ENCODE data around the gene KCNH2. TPM values are rescaled to one million over a fixed set of nuclear protein-coding genes. Genes with fewer than 3 reads are reported as not detected.
A peak's percentile ranks its signal among the peaks of the same experiment; 100 is the strongest.
"Not testable (repeated sequence)": the region's sequence is repeated elsewhere in the genome, so short reads cannot be mapped to it uniquely, and the experiment has no call there.

The KCNH2 gene, protein sequence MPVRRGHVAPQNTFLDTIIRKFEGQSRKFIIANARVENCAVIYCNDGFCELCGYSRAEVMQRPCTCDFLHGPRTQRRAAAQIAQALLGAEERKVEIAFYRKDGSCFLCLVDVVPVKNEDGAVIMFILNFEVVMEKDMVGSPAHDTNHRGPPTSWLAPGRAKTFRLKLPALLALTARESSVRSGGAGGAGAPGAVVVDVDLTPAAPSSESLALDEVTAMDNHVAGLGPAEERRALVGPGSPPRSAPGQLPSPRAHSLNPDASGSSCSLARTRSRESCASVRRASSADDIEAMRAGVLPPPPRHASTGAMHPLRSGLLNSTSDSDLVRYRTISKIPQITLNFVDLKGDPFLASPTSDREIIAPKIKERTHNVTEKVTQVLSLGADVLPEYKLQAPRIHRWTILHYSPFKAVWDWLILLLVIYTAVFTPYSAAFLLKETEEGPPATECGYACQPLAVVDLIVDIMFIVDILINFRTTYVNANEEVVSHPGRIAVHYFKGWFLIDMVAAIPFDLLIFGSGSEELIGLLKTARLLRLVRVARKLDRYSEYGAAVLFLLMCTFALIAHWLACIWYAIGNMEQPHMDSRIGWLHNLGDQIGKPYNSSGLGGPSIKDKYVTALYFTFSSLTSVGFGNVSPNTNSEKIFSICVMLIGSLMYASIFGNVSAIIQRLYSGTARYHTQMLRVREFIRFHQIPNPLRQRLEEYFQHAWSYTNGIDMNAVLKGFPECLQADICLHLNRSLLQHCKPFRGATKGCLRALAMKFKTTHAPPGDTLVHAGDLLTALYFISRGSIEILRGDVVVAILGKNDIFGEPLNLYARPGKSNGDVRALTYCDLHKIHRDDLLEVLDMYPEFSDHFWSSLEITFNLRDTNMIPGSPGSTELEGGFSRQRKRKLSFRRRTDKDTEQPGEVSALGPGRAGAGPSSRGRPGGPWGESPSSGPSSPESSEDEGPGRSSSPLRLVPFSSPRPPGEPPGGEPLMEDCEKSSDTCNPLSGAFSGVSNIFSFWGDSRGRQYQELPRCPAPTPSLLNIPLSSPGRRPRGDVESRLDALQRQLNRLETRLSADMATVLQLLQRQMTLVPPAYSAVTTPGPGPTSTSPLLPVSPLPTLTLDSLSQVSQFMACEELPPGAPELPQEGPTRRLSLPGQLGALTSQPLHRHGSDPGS
- total RNA-seq (1 to 10 TPM; 1.7 to 2.0 TPM), polyA plus RNA-seq (under 1 TPM; 0.43 to 0.82 TPM)
- long read RNA-seq, donor 1 = 0 reads
- long read RNA-seq, donor 2, partial matches to known transcripts = 0 of 1 reads
- long read RNA-seq, donor 2, other reads (novel, unspliced or antisense) = 0 of 1 reads
- long read RNA-seq, donor 3 = 0 reads
- long read RNA-seq, donor 4 = 0 reads
- long read RNA-seq, donor 5 = 0 reads

DNA sequence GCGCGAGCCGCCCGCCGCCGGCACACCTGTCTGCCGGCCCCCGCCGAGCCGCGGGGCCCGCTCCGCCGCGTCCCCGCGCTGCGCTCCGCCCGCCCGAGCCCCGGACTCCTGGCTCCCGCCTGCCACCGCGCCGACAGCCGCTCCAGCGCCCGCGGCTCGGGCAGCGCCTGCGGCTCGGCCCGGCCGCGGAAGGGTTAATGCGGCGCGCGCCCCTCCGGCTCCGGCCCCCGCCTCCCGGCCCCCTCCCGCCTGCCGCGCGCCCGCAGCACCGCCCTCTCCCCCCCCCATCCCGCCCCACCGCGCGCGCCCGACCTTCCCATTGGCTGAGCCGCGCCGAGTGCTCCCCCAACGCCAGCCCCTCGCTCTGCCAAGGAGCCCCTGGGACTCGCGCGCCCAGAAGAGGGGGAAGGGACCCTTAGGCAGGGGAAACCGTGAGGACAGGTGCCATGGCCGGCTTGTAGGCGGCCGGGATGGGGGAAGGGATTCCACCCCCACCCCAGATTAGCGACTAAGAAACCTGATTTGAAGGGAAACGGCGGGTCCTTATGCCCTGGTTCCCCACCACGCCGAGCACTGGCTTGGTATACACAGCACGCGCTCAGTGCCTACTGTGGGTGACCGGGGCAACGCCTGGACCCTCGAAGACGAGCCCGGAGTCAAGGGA is at the start of gene KCNH2:
Gene KCNH2, minus strand, starts transcription at position 196 of the 664 bp plus-strand sequence. CDS start 408 bp downstream, outside the sequence.
- 0 to 1% methylated on average over 37 to 81 of the region's 81 CpGs for WGBS, 2 donors
- peak within 1 kb of the TSS in 1 of 2 donors; percentile 93 for H3K27ac ChIP-seq (ENCODE audit: low read depth in 1 of 2, low read length in 1 of 2)
- no peak within 1 kb of the TSS for H3K4me3 ChIP-seq
- H3K9me3 ChIP-seq (ENCODE audit: control insufficient read depth in 4 of 4, insufficient read depth in 3 of 4, low read length in 3 of 4) = peaks cover 0 to 3% (median 0%) of the 10 kb centered on the region in 4 donors
- no peak within 1 kb of the TSS for H3K9ac ChIP-seq (ENCODE audit: insufficient read depth in 1 of 2, low read length in 2 of 2)
- H3K4me1 ChIP-seq (ENCODE audit: control insufficient read depth in 5 of 5, insufficient read depth in 5 of 5, low read length in 5 of 5) = peaks cover 0 to 61% (median 26%) of the 10 kb centered on the region in 5 donors
- TF ChIP-seq, protein P1, sequence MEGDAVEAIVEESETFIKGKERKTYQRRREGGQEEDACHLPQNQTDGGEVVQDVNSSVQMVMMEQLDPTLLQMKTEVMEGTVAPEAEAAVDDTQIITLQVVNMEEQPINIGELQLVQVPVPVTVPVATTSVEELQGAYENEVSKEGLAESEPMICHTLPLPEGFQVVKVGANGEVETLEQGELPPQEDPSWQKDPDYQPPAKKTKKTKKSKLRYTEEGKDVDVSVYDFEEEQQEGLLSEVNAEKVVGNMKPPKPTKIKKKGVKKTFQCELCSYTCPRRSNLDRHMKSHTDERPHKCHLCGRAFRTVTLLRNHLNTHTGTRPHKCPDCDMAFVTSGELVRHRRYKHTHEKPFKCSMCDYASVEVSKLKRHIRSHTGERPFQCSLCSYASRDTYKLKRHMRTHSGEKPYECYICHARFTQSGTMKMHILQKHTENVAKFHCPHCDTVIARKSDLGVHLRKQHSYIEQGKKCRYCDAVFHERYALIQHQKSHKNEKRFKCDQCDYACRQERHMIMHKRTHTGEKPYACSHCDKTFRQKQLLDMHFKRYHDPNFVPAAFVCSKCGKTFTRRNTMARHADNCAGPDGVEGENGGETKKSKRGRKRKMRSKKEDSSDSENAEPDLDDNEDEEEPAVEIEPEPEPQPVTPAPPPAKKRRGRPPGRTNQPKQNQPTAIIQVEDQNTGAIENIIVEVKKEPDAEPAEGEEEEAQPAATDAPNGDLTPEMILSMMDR (IDR thresholded peaks at IDR 0.05; ENCODE audit: control extremely low read depth, extremely low read depth) = no peak
- H3K27me3 ChIP-seq (ENCODE audit: control insufficient read depth in 3 of 3, insufficient read depth in 3 of 3, low read length in 2 of 3) = peaks cover 3 to 26% (median 6%) of the 10 kb centered on the region in 3 donors
- peak; percentile 73 to 81 (median 79) for DNase-seq
- ATAC-seq (ENCODE audit: insufficient read depth, low FRiP score) = no peak
- H3K36me3 ChIP-seq (ENCODE audit: control insufficient read depth in 4 of 4, insufficient read depth in 4 of 4, low read length in 4 of 4) = no peaks in the 10 kb centered on the region

DNA sequence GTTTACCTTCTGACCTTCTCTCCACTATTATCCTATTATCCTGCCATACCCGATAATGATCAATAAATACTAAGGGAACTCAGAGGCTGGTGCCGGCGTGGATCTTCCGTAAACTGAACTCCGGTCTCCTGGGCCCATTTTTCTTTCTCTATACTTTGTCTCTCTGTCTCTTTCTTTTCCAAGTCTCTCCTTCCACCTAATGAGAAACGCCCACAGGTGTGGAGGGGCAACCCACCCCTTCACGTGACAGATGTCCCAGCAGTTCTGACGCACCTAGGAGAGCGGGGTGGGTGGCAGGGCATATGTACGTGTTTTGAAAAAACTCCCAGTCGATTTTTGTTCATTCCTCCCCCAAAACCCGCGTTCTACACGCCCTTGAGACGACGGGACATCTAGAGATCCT is 49.6 kb upstream of the KCNH2 start:
- H3K27ac ChIP-seq (ENCODE audit: low read depth in 1 of 2, low read length in 1 of 2) = peak overlapping the region in 1 of 2 donors; percentile 83
- not testable (repeated sequence) for ATAC-seq (ENCODE audit: insufficient read depth, low FRiP score); DNase-seq; H3K9me3 ChIP-seq (ENCODE audit: control insufficient read depth in 4 of 4, insufficient read depth in 3 of 4, low read length in 3 of 4); H3K36me3 ChIP-seq (ENCODE audit: control insufficient read depth in 4 of 4, insufficient read depth in 4 of 4, low read length in 4 of 4); H3K27me3 ChIP-seq (ENCODE audit: control insufficient read depth in 3 of 3, insufficient read depth in 3 of 3, low read length in 2 of 3)
- H3K4me1 ChIP-seq (ENCODE audit: control insufficient read depth in 5 of 5, insufficient read depth in 5 of 5, low read length in 5 of 5) = peaks cover 0 to 25% (median 0%) of the 10 kb centered on the region in 5 donors
- WGBS, 2 donors = 7 to 10% methylated on average over 16 of the region's 16 CpGs
- H3K9ac ChIP-seq (ENCODE audit: insufficient read depth in 1 of 2, low read length in 2 of 2) = peak overlapping the region in 1 of 2 donors; percentile 59
- peak overlapping the region; percentile 9 for H3K4me3 ChIP-seq

DNA sequence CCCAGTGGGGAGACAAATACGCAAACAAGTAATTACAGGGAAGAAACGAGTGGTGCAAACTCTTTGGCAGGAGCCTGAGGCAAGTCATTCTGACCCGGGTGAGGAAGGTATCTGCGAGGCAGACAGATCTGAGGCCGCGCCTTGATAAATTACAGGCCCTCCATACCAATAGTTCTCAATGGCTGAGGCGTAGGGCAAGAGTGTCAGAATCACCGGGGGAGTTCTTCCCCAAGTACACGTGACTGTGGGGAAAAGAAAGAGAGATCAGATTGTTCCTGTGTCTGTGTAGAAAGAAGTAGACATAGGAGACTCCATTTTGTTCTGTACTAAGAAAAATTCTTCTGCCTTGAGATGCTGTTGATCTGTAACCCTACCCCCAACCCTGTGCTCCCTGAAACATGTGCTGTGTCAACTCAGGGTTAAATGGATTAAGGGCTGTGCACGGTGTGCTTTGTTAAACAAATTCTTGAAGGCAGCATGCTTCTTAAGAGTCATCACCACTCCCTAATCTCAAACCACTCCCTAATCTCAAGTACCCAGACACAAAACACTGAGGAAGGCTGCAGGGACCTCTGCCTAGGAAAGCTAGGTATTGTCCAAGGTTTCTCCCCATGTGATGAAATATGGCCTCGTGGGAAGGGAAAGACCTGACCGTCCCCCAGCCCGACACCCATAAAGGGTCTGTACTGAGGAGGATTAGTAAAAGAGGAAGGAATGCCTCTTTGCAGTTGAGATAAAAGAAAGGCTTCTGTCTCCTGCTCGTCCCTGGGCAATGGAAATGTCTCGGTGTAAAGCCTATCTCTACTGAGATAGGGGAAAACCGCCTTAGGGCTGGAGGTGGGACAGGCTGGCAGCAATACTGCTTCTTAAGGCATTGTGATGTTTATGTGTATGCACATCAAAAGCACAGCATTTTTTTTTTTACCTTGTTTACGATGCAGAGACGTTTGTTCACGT is 48.9 kb upstream of the KCNH2 start:
- DNase-seq = peak in 1 of 3 donors; percentile 26
- not testable (repeated sequence) for ATAC-seq (ENCODE audit: insufficient read depth, low FRiP score); H3K27me3 ChIP-seq (ENCODE audit: control insufficient read depth in 3 of 3, insufficient read depth in 3 of 3, low read length in 2 of 3); H3K9me3 ChIP-seq (ENCODE audit: control insufficient read depth in 4 of 4, insufficient read depth in 3 of 4, low read length in 3 of 4); H3K4me3 ChIP-seq; H3K36me3 ChIP-seq (ENCODE audit: control insufficient read depth in 4 of 4, insufficient read depth in 4 of 4, low read length in 4 of 4)
- WGBS, 2 donors = 40 to 41% methylated on average over 19 of the region's 19 CpGs
- H3K4me1 ChIP-seq (ENCODE audit: control insufficient read depth in 5 of 5, insufficient read depth in 5 of 5, low read length in 5 of 5) = peaks cover 0 to 25% (median 0%) of the 10 kb centered on the region in 5 donors
- H3K27ac ChIP-seq (ENCODE audit: low read depth in 1 of 2, low read length in 1 of 2) = peak overlapping the region in 1 of 2 donors; percentile 83
- peak overlapping the region in 1 of 2 donors; percentile 9 for H3K9ac ChIP-seq (ENCODE audit: insufficient read depth in 1 of 2, low read length in 2 of 2)

All from lung (tissue), 16 donors.